ENCODE measurements around the gene LAP3.
A peak's percentile ranks its signal among the peaks of the same experiment; 100 is the strongest.

The LAP3 gene

DNA sequence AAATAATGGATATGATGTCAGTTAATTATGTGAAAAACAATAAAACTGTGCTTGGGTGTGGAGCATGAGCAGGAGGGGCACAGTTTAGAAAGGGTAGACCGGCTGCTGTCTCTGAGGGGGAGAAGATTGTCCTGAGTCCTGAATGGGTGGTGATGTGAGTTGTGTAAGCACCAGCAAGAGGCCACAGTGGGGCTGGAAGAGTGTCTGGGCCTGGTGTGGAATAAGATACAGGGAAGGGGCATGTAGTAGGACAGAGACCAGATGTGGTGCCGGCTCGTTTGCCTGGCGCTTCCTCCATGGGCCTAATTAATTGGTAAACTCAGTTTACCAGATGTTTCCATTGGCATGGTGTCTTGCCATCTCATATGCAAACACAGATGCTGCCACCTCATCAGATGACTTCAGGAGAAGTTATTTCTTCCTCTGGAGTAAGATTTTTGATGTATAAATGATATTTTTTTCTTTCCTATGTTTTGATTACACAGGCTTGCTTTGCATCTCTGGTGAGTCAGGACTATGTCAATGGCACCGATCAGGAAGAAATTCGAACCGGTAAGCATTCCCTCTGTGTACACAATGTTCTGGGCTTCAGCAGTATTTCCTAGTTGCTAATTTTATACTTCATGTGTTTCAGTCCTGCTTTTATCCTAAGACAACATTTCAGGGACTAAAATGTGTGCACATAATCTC is 42.6 kb downstream of the LAP3 start:
- DNase-seq: no peak

DNA sequence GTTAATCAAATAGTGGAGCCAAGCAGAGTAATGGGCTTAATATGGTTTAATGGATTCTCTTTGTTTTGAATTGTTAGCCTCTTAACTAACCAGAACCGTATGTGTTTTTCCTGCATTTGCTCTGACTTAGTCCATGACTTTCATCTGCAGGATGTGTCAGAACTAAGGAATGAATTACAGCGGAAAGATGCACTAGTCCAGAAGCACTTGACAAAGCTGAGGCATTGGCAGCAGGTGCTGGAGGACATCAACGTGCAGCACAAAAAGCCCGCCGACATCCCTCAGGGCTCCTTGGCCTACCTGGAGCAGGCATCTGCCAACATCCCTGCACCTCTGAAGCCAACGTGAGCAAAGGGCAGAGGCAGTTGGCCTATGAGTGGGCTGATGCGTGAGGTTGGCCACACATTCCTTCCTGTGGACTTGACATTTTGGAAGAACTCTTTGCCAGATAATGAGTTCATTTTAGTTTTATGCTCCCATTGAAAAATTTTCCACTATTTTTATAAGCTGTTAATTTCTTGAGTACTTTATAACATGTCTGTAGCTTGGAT is 46.5 kb downstream of the LAP3 start:
- DNase-seq: no peak

DNA sequence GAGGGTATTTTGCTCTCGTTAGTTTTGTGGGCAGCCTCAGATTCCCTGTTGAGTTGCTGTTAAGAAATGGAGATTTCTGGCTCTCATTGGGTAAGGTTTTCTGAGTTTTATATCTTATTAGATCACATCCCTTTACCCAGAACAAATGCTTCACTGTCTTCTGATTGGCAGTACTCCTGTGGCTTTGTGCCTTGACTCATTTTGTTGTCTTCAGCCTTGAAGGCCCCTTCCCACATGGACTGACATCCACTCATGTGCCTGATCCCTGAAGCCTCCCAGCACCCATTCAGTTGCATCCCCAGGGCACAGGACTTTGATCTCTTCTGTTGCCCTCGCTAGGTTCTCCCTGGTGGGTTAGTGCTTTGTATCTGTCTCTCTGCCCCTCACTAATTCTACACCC is 47.8 kb downstream of the LAP3 start:
- no peak for DNase-seq

DNA sequence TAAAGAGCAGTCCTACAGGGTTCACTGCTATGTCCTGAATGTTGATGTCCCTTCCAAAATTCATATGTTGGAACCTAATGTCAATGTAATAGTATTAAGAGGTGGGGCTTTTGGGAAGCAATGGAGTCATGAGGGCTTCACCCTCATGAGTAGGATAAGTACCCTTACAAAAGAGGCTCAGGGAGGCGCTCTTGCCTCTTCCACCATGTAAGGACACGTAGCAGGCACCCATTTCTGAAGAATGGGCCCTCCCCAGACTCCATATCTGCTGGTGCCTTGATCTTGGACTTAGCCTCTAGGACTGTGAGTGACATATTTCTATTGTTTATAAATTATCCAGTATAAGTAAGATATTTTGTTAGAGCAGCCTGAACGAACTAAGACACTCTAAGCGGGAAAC is 53.2 kb downstream of the LAP3 start:
- no peak for DNase-seq

DNA sequence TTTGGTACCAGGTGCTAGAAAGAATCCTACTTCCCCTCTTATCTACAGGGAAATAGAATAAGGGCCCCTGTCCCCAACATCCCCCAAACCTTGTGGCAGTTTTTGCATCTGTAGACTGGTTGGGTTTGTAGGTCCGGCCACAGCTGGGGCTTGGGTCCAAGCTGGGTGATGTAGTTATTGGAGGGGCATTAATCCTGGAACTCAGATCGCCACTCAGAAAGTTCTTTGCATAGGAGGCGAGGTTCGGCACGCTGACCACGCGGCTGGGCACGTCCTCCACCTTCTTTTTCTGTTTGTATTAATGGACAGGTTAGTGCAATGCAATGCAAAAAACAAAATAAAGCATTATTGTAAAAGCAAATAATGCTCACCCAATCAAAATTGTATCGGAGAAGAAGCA is 56.6 kb downstream of the LAP3 start:
- DNase-seq: no peak

DNA sequence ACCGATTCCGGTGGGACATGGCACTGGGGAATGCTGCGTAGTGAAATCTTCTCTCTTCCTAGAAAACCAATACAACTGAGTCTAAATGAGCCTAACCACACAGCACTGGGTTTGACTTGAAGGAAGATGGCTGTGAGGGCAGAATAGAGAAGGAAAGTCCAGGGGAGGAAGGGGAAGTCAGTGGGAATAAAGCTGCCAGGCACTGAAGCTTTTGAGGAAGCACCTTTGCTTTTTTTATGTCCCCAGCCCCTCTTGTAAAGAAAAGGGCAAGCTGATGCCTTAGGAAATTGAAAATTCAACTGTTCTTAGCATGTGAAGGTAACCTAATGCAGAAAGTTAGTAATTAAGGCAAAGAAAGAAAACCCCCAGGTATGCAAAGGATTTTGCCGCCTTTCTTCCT is 58.1 kb downstream of the LAP3 start:
- no peak for DNase-seq

DNA sequence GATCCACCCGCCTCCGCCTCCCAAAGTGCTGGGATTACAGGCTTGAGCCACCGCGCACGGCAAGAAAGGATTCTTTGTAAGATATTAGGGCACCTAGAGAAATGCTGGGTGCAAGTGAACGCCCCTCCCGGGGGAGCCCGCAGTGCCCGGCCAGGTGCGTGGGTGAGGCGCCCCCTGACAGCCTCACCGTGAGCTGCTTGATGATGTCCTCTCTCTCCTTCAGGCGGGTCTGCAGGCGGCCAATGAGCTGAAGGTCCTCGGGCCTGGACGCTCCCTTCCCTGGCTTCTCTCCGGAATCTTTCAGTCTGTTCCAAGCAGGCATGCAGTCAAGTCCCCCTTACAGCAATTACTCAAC is 59.3 kb downstream of the LAP3 start:
- no peak for DNase-seq

DNA sequence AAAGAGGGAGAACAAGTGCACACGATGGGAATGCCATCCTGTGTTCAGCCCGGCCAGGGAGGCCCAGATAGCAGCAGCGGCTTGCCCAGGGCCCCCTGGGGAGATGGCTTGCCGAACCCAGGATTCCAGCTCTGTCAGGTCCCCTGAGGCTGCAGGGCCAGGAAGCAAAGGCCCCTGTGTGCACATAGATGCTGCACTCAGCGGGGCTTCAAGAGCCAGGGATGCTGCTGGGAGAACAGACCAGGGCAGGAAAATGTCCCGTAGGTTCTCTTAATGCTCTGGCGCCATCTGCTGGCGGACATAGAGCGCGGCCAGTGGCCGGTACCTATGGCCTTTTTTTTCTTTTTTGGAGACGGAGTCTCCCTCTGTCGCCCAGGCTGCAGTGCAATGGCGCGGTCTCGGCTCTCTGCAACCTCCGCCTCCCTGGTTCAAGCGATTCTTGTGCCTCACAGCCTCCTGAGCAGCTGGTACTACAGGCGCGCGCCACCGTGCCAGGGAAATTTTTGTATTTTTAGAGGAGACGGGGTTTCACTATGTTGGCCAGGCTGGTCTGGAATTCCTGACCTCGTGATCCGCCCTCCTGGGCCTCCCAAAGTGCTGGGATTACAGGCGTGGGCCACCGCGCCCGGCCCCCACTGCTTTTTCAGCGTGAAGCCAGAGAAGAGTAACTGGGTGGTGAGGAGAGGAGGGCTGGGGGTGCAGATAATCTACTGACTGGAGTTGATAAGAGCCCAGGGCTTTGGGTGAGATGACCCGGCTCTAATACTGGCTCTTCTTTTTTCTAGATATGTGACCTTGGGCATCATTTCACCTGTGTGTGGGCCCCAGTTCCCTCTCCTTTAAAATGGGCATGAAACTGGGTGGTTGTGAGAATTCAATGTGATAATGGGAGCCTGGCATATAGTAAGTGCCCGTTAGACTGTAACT is 60.0 kb downstream of the LAP3 start:
- DNase-seq: peak; percentile 56

DNA sequence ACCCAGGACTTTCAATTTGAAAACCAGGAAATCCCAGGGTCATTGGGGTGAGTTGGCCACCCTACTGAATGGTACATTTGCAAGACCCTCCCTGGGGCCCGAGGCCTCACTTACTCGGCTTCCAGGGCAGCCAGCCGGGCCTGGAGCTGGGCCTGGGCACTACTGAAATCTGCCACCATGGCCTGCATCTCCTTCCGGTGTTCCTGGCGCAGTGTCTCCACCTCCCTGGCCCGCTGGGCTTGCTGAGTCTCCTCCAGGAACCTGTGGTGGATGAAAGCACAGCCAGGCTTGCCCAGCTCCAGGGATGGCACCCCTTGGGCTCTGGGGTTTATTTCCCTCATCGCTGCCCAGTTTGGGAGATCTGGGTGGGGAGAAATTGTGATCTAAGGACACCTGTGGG is 62.1 kb downstream of the LAP3 start:
- DNase-seq: no peak

DNA sequence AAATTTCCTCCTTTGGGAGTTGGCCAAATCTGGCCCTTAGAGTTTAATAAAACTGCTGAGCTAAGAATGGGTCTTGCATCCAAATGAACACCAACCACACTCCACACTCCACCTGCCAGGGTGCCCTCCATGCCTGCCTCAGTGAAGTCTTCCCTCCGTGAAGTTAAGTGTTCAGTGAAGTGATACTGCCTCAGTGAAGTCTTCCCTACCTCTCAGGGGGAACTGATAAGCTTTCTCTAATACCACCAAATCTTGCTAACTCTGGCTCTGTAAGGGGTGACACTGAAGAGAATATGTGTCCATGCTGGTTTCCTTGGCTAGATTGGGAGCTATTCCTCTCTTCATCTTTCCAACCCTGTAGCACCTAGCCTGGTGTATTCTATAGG is 65.4 kb downstream of the LAP3 start:
- no peak for DNase-seq

DNA sequence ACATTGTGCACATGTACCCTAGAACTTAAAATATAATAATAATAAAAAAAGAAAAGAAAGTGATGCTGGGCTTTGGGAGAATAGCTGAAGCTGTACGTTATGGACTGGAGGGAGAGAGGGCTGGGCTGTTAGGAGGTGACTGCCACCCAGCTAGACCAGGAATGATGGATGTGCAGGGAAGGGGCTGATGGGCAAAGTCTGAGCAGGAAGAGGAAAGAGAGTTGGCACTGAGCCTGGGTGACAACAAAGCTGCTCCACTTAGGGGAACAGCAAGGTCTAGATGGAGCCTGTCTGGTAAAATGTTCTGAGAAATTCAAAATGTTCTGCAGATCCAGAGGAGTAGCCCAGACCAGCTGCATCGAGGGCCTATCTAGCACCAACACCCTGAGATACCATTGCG is 69.7 kb downstream of the LAP3 start:
- DNase-seq: no peak

DNA sequence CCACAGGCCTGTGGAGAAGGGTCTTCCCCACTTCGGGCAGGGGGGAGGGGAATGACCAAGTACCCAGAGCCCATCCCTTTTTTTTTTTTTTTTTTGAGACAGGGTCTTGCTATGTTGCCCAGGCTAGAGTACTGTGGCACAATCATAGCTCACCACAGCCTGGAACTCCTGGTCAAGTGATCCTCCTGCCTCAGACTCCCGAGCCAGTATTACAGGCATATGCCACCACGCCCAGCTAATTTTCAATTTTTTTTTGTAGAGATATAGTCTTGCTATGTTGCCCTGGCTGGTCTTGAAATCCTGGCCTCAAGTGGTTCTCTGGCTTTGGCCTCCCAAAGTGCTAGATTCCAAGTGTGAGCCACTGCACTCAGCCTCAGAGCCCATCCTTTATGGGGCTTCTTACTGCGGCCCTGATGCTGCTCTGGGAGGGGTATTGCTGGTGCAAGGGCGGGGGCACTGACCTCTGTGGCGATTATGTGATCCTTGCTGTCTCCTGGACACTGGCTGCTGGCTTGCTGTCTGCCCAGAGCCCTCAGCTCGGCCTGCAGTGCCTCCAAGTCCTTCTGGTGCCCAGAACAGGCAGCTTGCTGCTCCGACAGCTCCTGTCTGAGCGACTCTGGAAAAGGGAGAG is 70.3 kb downstream of the LAP3 start:
- DNase-seq: no peak

DNA sequence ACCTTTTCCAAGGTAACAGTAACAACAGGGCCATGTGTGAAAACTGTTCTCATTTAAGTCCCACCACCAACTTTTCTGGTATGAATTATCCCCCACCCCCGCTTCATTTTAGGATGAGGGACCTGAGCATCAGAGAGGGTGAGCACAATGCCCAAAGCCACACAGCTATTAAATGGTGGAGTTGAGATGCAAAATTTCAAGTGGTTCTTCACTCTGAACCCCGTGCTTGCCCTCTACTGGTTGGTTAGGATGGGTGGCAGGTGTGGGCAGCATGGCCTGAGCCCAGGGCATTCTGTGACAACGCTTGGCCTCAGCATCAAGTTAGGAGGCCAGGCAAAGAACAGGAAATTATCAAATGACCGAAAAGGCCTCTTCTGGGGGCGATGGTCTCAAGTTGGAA is 70.9 kb downstream of the LAP3 start:
- no peak for DNase-seq

DNA sequence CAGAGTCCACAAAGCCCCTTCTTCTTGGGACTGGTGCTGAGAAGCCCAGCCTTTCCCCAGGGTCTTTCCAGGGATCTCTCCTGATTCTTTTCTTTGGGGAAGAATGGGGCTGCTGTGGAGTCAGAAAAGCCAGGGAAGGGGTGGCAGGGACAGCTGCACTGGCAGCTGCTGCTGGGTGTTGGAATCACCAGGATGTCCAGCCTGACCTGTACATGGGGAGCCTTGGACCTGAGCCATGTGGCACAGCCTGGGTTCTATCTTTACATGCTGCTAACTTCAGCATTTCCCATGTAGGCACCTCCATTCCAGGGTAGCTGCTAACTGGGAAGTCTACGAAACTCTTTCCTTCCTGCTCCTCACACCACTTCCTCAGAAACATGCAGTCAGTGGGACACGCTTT is 73.4 kb downstream of the LAP3 start:
- DNase-seq: no peak

DNA sequence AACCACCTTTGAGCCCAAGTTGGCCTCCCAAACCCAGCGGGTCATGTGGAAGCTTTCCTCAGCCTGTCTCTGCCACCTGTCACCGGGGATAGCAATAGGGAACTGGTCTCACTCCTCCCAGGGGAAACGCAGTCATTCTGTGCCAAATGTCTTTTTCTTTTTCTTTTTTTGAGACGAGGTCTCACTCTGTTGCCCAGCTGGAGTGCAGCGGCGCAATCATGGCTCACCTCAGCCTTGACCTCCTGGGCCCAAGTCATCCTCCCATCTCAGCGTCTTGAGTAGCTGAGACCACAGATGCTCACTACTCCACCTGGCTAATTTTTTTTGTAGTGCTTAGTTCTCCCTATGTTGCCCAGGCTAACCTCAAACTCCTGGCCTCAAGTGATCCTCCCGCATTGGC is 77.7 kb downstream of the LAP3 start:
- DNase-seq: no peak

DNA sequence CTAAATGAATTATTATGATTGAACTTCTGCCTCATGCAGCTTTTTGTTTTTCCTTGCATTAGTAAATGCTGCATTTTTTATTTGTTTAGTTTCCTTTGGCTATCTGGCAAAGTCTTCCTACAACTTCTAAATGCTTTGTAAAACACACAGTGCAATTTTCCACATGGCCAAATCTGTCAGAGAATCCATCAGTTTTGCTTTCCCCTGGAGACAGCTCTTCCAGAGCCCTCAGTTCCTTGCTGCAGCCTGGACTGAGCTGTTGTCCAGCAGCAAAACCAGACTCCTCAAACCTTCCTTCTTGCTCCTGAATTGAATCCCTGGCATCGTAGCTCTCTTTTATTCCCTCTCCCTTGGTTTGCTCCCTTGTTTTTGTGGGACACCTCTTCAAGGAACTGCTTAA is 80.1 kb downstream of the LAP3 start:
- no peak for DNase-seq
